ENCODE data around the gene TMPRSS11D.

TMPRSS11D gene

DNA sequence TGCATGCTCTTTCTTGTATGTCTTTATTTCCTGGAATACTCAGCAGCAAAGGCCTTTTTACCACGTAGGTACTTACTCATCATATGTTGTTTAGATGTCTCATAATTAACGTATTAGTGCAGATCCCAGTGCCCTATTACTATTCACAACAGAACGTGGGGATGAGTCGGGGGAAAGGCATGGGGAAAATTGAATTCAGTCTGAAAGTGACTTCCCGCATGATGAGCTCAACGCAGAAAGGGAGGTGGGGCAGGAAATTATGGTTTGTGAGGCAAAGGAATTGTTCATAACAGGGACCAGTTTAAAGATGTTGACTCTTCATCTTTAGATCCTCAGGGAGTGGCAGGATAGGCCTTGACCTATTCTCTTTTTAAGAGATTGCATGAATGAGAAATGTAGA, 2.0 kb upstream of the TMPRSS11D start:
- peak; percentile 74 for DNase-seq (ENCODE audit: low spot score)

DNA sequence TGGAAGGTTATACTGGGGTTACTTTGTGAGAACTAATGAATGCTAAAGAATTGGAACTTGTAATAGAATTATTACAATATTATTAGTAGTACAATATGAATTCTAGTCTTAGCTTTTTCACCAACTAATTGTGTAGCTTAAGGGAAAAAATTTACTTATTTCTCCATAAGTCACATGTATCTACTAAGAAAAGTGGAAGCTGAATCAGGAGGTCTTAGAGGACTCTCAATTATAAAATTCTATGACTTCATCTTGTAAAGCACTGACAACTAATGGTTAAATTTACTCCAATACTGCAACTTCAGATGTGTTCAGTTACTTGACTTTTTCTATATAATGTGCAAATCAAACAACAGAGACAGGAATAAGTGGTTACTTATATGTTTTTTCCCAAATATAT, 899 bp upstream of the TMPRSS11D start:
- no peak for DNase-seq (ENCODE audit: low spot score)

DNA sequence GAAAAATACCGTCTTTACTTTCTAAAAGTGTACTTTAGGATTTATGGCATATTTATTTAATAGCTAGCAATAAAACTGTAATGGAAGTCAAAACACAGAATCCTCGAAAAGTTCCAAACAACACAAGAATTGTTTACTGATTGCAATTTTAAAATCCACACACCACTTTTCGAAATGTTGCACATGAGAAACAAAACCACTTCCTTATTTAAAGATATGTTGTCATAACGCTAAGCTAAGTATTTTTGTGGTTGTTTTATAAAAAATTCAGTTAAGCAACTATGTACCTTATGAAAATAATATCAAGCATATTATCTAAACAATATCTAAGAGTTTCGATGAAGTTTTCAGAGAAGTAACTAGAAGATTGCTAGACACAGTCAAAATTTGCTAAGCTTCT, 344 bp downstream of the TMPRSS11D start:
- DNase-seq (ENCODE audit: low spot score): no peak

DNA sequence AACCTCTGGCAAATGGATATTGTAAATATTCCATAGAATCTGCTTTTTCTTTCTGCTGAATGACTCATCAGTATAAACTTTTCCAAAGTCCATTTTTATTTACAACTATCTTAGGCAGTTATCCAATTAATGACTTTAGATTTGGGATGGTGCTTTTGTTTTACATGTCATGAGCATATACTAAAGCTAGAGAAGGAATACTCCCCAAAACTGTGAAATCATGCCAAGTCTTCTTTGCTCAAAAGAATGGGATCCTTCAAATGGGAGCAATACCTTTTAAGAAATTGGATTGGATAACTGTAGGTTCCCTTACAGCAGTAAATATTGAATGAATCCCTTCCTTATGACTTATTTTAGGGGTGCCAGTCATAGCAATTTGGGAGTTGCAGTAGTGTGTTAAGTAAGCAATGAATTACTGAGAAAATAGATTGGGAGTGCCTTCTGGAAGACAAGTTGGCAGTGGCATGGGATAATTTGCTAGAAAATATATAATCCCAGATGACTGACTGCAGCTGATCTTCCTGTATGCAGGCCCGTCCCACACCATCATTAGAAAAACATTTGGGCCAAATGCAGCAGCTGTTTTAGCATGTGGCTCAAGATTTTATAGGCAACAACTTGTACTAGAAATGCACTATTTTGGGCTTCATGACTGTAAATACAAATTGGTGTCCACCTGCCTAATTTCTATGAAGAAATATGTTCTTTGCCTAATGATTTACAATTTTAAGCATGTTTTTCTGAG, 2.8 kb downstream of the TMPRSS11D start:
- no peak for DNase-seq (ENCODE audit: low spot score)

DNA sequence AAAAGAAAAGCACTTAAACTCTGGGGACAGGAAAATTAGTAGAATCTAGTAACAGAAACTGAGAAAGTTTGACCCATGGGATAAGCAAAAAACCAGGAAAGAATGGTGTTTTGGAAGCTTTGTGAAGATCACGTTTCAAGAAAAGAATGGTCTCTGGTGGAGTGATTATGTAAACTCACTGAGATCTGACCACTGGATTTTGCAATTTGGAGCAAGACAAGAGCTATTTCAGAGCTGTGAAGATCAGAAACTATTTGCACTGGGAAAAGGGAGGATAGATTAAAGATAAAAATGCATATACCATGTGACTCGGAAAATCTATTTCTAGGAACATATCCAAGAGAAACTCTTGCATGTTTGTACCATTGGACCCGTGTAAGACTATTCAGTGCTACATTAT, 4.3 kb downstream of the TMPRSS11D start:
- DNase-seq (ENCODE audit: low spot score): no peak

DNA sequence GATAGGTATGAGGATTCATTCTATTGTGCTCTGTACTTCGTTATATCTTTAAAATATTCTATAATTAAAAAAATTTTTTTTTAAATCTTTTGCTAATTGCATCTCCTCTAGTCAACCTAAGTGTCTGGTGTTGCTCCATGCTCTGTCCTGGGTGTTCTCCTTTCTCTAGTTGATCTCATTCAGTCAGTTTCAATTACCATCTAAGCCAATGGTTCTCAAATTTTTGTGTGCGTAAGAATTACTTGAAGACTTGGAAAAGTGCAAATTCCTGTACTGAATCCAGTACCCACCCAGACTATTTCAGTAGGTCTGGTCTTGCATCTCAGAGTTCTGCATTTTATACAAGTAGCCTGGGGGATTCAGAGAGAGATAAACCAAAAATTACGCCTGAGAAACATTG, 6.7 kb downstream of the TMPRSS11D start:
- DNase-seq (ENCODE audit: low spot score): no peak

DNA sequence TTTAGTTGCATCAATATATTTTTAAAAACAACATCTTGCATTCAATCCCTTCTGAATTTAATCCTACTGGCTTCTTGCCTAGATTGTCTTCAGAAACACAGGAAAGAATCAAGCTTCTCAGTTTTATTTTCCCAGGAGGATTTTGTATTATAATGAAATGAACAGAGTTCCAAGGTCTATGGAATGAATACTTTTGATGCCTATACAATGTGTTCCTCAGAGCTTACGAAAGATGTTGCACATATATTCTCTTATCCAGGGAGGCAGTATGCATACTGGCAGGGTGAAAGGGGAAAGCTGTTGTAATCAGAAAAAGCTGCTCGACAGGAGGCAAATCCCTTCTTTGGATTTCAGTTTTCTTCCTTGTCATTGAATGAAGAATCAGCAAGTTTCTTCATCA, 8.8 kb downstream of the TMPRSS11D start:
- DNase-seq (ENCODE audit: low spot score): no peak

DNA sequence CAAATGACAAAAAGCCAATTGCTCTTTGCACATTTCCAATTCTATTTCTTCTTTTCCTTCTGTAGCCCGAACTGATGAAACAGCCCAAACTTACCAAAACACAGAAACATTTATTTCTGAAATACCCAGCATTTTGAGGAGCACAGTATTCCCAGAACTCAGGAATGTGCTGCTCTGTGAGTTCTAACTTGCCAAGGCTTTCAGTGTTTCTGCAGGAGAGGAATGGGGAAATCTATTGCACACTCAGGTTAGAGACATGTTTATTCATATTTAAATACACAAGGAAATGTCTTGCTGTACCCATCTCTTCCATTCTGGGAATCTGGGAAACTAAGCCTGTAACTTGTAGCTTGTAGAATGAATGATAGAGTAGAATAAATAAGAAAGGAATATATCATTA, 10.7 kb downstream of the TMPRSS11D start:
- no peak for DNase-seq (ENCODE audit: low spot score)

DNA sequence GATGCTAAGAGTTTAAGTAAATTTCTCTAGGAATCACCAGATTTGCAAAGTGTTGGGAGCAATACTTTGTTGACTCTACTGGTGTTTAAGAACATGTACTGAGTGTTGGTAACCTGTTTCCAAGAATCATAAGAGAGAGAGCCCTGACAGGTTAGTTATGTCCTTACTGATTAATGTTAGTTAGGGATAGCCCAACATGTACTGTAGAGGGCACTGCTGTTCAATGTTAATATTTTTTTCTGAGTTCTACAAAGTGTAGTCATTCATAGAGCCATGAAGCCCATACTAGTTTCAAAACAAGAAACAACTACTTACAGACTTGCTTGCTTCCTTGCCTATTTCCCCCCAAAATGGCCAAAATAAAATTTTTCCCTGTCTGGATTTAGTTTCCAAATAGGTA, 11.9 kb downstream of the TMPRSS11D start:
- DNase-seq (ENCODE audit: low spot score): peak; percentile 49

DNA sequence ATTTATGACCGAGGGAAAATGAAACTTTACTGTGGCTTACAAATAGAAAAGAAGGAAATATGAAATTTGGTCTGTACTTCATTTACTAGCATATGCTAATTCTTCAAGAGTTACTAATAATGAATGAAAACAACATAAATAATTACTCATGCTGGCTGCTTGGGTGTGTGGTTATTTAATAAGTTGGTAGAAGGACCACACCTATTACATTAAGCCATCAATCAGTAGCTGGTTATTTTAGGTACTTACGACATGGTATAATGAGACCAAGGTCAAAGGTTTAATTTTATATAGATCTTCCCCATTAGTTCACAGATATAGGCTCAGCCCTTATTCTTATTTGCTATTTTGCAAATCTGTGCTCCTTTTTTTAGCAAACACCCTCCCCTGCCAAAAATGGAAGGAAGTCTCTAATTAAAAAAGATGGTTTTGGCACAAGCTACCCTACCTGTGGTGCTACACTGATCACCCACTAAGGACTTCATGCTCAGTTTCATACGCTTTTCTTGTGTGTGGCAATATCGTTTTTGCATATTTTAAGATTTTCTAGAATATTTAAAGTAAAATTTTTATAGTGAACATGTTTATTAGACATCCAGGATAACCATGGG, 14.1 kb downstream of the TMPRSS11D start:
- DNase-seq (ENCODE audit: low spot score): no peak

DNA sequence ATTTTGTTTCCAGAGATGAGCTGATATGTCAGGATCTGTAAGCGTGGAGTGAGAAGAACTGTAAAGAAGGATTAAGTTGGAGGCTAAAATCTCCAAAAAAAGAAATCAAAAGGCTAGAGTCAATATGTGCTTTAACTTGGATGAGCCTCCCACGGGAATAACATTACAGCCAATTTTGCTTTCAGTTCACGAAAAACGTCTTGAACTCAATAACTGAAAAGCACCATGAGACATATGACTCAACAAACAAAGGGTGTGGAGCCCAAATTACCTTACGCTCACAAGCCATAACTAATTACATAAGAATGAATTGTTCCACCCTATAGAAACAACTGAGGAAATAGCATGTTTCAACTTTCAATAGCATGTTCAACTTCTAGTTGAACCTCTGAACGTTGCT, 22.3 kb downstream of the TMPRSS11D start:
- DNase-seq (ENCODE audit: low spot score): no peak

DNA sequence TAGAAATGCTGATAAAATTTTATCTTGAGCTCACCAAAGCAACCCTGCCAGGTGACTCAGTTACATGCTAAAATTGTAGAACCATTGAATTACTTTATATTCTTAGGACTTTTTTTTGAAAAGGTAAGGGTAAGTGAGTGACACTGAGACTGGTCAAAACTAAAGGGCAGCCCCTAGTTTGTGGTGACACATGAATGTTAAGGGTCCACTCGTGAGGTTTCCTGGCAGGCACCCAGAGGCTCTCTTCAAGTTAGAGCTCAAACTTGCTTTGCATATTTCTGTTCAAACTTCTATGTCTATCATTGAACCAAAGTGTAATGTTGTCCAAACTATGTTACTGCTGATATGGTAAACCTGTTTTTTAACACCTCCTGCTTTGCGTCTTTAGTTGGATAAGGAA, 30.5 kb downstream of the TMPRSS11D start:
- DNase-seq (ENCODE audit: low spot score): no peak

DNA sequence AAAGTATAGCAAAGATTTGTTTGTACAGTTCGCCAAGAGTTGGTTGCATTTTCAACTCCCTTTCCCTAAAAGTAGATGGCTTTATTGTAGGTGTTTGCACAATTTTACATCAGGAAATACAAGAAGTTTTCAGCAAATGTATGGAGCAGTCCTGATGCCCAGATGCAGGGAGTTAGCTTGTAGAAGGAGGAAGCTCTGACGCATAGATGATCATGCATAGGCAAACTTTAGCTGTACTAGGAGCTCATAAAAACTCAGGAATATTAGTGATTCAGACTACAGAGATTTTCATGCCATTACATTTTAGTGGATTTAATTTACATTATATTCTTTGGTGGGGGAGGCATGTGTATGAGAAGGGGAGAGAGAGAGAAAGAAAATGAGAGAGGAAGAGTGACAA, 62.9 kb downstream of the TMPRSS11D start:
- DNase-seq (ENCODE audit: low spot score): no peak

DNA sequence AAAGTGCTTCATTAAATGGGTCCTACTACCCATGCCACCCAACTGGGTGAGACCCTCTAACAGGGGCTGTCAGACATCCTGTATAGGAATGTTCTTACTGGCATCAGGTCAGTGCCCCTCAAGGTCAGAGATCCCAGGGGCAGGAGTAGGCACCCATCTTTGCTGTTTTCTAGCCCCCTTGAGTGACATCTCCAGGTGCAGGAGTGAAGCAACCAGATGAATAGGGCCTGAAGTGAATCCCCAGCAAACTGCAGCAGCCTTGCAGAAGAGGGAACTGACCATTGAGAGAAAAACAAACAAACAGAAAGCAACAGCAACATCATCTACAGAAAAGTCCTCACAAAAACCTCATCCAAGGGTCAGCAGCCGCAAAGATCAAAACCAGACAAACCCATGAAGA, 73.8 kb downstream of the TMPRSS11D start:
- no peak for DNase-seq (ENCODE audit: low spot score)

DNA sequence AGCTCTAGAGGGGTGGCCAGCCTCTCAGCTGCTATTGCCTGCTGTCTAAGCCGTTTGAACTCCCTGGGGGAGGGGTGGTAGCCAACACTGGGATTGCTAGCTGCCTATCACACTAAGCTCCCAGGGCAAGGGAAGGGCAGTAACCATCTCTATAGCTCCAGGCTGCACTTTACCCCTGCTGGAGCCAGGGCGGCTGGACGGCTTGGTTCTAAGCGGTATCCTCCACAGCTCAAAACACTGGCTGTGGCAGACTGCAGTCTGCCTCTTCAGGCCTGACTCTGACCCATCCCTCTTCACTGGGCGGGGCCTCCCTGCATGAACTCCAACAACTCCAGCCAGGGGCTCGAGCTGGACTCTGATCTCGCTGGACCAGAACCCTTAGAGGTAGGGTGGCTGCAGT, 74.3 kb downstream of the TMPRSS11D start:
- DNase-seq (ENCODE audit: low spot score): no peak

DNA sequence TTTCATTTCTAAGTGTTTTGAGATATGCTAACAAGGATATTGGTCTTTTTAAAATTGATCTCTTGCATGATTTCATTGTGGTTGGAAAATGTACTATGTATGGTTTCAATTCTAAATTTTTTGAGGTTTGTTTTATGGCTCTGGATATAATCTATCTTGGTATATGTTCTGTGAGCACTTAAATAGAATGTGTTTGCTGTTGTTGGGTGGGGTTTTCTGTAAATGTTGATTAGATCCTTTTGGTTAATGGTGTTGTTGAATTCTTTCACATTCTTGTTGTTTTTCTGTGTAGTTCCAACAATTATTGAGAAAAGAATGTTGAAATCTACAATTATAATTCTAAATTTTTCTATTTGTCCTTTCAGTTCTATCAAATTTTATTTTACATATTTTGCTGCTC, 87.0 kb downstream of the TMPRSS11D start:
- DNase-seq (ENCODE audit: low spot score): no peak

DNA sequence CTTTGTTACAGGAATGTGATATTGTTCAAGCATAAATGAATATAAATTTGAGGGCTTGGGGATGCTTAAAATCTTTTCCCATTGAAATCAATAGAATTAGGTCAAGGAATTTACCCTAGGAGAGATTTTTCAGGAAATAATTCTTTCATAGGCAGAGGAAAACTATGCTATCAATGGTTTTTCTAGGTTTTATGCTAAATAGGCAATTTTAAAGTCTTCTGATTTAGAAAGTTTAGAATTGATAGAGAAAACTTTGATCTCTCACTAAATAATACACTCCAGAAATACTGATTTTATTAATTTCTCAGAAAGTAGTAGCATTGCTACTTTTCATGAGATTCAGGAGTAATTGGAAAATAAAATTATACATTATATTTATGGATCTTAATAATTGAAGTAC, 93.1 kb downstream of the TMPRSS11D start:
- DNase-seq (ENCODE audit: low spot score): no peak

DNA sequence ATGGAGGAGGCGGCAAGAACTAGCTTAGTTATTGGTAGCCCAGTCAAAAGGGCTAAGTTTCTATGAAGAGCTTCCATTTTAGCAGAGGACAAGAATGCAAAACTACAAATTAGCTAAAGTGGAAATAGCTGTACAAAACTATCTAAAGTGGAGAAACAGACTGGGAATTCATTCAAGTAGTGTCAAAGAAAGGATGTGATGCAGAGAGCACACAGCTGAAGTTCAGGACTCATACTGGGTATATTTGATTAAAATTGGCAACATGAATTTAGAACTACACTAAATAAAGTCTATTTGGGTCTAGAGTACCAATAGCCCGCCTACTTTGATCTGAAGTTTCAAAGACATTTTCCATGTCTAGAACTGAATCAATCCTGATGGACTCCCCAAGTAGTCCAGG, 96.5 kb downstream of the TMPRSS11D start:
- no peak for DNase-seq (ENCODE audit: low spot score)

DNA sequence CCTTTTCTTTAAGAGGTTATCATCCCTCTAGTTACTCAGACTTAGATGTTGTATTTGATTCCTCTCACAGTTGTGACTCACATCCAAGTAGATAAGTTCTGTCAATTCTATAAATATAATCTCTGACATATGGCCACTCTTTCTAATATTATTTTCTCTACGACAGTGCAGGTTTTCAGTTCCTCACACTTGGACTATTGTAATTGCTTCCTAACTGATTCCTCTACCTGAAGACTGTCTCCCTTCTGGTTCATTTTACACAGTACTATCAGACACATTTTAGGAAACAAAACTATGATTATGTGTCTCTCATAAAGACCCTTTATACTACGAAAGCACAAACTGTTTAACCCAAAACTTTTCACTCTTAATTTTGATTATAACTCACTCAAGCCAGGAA, 98.3 kb downstream of the TMPRSS11D start:
- DNase-seq (ENCODE audit: low spot score): no peak

DNA sequence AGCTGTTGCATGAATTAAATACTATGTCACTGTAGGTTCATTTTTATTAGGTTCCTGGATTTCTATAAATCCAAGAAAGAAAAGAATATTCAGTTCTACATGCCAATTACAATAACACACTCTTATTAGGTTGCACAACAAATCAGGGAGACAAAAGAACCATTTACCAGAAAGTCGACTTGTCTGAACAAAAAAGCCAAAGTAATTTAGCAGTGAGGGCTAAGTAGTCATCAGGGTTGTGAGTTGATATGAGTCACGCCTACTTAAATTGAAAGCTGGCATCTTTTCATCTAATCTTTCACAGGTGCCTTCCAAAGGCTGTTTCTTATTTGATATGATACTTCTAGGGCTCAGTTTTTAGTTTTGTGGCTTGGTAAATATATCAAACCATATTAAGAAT, 104.2 kb downstream of the TMPRSS11D start:
- no peak for DNase-seq (ENCODE audit: low spot score)

DNA sequence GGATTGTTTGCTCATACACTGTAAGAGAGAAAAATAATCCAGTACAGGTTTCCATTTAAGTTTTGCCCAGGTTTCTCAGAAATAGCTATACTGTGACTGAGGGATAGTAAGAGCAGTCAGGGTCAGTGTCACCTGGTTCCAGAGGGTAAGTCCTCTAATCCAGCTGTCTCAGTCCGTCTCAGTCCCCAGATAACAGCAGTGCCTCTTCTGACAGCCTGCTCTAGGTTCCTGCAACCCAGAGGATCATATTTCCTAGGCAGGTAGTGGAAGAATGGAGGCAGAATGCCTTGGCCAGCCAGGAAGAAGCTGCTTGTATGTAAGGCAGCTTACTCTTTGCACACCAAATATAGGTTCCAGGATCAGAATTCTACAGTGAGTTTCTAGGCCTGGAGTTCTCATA, 107.1 kb downstream of the TMPRSS11D start:
- no peak for DNase-seq (ENCODE audit: low spot score)
